ENCODE measurements around the gene ISLR2.
"Not testable (repeated sequence)": the region's sequence is repeated elsewhere in the genome, so short reads cannot be mapped to it uniquely, and the experiment has no call there.

The ISLR2 gene

DNA sequence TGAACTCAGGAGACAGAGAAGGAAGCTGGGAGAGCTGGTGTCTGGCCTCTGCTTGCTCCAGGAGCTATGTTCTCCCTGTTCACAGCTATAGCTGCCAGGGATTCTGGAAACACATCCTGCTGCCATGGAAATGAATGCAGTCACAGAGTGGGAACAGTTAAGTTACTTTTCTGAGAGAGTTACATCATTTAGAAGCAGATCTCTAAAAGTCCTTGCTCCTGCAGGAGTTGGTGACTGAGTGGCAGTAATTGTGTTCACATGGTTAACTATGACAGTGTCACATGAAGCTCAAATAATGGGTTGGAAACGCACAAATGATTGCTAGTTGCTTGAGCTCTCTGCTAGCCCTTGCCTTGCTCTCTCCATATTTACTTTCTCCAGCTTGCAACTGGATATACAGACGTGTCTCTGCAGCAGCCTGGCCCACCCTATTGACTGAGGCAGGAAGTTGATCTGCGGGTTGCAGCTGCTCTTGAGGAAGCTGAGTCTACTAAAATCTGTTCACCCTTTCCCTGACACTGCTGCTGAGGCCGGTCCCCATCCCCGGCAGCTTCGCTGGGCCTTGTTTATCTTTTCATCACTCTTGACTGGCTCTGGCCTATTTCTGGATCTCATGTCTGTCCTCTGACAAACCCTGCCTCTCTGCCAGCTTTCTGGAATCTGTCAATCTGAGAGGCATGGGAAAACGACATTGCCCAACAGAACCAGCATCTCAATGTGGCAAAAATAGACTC, 26.5 kb downstream of the ISLR2 start:
- DNase-seq (ENCODE audit: low spot score) = peak; percentile 62

DNA sequence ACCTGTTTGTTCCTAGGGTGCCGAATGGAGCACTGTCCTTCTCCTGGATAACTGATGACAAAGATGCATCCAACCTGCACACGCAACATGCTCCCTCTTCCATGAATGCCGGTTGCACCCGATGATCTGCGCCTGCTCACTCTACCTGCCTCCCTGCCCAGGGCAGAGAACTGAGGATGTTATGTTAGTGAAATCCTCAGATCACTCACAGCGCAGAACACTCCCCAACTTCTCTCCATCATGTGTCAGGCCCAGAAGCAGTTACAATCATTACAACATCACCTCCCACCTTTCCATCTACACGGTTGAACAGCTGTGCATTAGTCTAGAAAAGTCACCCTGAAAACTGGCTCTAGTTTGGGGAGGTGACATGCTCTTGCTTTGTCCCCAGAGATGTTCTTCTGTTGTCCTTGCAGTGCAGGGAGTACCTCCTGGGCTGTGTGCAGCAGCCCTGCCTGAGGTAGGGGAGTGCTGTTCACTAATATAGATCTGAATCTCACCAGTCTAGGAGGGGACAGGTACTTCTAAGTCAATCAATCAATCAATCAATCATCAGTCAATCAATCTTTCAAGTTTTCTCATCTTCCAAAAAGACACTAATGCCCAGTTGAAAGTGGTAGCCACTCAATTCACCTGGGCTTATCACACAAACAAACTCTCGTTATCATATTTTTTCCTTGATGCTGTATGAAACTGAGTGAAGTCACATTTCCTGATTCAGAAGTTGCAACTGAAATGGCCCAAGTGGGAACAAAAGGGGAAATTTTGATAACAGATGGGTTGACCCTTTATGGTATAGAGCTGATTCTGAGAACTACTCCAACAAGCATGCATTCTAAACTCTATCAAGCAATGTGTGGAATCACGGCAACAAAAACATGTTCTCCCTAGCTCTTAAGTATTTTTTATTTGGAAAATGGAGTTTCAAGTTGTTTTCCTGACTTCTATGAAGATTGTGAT, 27.8 kb downstream of the ISLR2 start:
- no peak for DNase-seq (ENCODE audit: low spot score)

DNA sequence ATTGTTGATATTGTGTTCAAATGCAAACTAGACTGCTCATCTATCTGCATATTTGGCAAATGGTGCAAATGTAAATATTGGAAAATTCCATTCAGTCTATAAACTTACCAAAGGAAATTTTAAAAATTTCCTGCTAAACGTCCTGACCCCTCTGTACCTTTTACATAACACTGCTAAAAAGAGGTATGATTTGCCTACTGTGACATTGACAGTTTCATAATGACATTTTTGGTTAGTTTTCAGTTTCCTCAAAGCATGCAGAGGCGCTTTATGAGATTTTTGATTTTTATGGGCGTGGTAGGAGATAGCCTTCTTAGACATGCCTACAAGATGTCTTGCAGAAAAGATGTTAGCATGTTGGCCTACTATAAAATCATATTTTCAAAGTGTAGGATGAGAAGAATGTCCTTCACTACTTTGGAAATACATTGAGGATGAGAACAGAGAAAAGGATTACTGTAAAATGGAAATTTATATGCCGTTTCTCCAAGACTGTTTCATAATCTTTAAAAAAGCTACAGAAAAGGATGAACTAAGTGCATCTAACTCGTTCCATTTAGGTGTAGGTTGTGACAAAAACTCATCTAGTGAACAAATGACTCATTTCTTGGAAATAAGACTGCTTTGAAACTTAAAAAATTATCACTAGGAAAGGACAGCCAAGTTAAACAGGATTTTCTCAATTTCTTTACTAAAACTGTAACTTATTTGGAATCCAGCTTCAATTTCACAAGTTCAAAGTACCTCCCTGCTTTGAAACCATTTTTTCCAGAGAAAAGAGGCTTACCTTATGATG, 28.7 kb downstream of the ISLR2 start:
- no peak for DNase-seq (ENCODE audit: low spot score)

DNA sequence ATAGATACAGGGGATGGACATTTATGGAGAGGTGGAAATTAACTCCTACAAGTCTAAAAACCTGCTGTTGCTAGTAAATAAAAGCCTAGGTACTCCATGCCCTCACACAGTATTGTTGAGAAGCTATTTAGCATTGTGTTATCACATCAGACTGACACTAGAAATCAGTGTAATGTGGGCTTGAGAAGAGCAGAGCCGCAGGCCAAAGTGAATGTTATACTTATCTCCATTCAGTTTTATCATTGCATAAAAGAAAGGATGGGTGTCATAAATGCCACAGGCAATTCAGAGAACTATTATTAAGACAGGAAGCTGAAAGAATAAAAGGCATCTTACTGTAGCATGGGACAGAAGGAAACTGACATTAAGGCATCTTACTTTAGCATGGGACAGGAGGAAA, 29.4 kb downstream of the ISLR2 start:
- DNase-seq (ENCODE audit: low spot score) = no peak

DNA sequence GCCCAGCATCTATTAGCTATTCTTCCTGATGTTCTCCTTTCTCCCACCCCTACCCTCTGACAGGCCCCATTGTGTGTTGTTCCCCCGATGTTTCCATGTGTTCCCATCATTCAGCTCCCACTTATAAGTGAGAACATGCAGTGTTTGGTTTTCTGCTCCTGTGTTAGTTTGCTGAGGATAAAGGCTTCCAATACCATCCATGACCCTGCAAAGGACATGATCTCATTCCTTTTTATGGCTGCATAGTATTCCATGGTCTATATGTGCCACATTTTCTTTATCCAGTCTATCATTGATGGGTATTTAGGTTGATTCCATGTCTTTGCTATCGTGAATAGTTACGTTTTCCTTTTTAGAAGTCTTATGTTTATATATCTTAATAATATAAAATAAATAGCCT, 30.0 kb downstream of the ISLR2 start:
- DNase-seq (ENCODE audit: low spot score) = not testable (repeated sequence)

DNA sequence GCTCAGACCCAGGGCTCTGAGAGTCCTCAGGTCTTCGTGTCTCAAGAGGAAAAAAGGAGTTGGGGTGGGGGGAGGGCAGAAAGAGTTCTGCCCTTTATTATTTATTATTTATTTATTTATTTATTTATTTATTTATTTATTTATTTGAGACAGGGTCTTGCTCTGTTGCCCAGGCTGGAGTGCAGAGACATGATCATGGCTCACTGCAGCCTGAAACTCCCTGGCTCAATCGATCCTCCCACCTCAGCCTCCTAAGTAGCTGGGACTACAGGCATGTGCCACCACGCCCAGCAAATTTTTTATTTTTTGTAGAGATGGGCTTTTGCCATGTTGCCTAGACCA, 31.8 kb downstream of the ISLR2 start:
- DNase-seq (ENCODE audit: low spot score) = not testable (repeated sequence)

DNA sequence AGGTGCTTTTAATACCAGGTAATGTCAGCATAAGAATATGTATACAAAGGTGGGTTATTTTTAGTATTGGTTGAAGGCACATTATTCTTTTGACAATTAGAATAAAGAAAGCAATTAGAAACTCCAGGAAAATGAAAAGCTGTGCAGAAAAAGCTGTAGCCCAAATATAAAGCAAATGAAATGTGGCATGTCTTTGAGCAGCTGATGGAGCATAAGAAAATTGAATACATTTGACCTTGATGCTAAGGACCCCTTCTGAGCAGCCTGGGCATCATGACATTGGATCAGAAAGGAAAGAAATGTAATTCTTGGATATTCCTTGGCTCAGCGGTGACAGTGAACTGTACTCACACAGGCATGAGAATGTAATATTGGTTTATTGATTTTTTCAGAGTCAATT, 35.1 kb downstream of the ISLR2 start:
- no peak for DNase-seq (ENCODE audit: low spot score)

DNA sequence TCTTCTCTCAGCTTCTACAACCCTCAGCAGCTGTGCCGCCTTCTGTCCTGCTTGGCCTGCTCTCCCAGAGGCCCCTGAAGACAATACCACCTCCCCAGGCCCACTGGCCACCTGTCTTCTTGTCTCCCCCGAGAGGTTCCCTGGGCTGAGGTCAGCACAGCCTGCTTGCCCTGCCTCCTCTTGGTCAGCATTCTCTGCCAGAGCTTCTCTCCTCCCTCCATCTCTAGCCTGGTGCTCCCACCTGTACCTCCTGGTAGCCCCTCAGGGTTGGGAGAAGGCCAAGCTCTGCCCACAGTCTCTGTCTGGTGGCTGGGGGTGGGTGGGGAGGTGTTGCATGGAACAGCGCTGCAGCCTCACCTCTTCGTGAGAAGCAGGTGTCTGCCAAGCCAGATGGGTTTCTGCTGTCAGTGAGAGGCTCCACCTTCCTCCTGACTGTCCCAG, 37.5 kb downstream of the ISLR2 start:
- DNase-seq (ENCODE audit: low spot score) = no peak

DNA sequence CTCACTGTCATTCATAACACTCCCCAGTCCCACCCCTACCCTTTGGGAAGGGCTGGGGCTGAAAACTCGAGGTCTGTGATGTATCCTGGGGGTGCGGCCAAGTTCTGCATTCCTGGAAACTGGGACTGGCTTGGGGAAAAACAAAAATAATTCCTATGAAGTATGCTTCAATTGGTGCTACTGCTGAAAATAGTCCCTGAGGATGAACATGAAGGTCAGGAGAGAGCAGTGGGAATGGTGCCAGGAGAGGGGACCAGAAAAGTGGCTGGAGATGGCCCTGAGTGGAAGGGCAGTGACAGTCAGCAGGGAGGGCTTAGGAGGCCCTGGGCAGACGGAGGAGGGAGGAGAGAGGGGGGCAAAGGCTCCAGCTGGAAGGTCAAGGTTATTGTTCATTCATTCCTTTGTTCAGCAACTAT, 38.3 kb downstream of the ISLR2 start:
- DNase-seq (ENCODE audit: low spot score) = no peak

DNA sequence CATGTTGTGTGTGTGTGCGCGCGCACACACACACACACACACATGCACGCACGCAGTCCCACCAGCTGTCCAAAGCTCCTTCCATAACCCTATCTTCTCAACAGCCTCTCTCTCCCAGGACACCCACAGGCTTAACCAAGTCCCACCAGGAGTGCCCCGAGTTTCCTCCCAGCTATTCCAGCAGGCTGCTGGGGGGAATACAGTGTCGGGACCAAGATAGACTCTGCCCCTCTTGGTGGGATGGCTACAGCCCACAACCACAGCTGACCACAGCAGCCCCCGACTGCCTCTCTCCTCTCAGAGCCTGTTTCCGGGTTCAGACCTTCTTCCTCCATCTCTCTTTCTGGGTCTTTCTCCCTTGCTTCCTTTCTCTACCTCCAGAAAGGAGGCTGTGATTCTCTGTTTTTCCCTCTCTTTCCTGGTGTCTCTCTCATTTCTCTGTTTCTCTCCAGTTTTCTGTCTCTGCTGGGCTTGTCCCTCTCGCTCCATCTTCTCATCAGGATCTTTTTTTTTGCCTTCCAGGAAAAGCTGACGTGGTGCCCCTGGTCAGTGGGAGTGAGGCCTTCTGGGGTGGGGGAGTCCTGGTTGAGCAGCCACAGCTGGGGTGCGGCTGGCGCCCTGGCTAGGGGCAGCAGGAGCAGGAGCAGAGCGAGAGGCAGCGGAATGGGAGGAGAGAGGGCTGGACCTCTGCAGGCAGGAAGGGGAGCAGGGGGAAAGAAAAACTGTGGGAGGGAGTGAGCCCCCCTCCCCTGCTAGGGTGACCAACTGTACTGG, 39.9 kb downstream of the ISLR2 start:
- DNase-seq (ENCODE audit: low spot score) = no peak

DNA sequence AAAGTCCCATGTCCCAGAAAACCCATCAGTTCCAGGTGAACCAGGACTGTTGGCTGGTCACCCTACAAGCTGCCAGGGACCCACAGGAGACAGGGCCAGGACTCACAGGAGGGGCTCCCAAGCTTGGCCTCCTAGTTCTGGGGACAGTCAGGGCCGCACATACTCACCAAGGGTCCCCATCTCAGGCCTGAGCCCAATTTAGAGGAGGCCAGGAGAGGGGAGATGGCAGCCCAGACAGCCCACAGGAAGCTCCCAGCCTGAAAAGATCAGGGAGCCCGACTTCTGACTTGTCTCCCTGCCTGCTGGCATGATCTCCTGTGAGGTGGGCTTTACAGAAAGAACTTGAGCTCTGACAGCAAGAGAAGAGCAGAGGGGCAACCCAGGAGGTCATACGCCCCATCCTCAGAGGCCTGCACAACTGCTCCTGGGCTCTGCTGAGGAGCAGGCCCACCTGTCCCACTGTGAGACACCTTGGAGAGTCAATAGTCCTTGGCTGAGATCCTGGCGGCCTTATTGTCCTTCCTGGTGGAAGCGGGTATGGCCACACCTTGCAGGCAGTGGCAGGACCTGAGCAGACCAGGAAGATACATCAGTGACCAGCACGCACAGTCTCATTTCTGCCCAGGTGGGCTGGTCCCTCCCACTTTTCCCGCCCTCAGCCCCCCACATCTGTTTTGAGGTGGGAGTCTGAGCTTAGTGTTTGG, 40.6 kb downstream of the ISLR2 start:
- no peak for DNase-seq (ENCODE audit: low spot score)

DNA sequence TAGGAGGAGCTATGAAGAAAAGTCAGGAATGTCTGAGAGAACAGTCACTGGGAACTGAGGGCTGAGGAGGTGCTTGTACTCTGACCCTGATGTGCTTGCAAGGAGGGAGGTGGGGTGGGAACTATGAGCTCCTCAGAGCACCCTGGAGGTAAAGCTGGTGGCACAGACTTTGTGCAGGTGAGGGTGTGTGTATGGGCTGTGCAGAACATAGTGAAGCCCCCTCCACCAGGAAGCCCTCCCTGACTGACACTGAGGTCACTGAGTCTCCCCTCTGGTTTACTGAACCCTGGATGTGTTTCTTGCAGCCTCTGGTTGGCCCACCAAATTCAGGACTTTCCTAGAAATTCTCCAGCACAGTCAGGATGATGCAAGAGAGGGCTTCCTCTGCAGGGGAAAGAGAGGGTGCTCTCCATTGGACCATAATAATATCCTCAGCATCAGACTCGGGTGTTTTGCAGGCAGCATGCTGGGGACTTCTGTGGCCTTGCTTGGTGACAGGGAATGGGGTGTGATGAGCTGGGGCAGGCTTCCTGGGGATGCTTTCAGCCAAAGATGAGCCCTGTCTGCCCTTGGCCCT, 41.7 kb downstream of the ISLR2 start:
- DNase-seq (ENCODE audit: low spot score) = no peak

DNA sequence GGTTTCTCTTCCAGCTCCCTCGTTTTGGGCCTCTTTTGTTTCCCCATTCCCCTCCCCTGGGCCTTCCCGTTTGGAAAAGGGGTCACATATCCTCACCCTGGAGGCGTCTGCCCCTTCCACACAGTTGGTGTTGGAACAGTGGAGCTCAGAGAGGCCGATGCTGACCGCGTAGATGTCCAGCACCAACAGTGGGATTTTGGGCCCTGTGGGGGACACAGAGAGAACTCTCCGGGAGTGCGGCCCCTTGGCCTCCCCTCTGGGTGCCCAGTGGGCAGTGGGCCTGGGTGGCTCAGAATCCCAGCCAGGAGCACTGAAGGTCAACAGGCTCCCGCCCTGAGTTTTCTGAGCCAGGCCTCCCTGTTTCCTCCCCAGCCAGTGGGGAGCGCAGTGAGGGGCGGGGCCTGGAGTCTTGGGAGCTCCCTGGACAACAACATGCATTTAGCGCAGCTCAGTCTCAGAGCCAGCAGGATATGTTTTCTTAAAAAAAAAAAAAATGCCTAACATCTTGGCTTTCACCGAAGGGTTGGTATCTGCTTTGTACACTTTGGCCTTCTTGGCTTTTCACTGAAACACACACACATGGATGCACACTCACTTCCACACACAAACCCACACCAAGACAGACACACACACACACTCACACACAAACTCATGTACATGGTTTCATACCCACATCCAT, 42.5 kb downstream of the ISLR2 start:
- no peak for DNase-seq (ENCODE audit: low spot score)

DNA sequence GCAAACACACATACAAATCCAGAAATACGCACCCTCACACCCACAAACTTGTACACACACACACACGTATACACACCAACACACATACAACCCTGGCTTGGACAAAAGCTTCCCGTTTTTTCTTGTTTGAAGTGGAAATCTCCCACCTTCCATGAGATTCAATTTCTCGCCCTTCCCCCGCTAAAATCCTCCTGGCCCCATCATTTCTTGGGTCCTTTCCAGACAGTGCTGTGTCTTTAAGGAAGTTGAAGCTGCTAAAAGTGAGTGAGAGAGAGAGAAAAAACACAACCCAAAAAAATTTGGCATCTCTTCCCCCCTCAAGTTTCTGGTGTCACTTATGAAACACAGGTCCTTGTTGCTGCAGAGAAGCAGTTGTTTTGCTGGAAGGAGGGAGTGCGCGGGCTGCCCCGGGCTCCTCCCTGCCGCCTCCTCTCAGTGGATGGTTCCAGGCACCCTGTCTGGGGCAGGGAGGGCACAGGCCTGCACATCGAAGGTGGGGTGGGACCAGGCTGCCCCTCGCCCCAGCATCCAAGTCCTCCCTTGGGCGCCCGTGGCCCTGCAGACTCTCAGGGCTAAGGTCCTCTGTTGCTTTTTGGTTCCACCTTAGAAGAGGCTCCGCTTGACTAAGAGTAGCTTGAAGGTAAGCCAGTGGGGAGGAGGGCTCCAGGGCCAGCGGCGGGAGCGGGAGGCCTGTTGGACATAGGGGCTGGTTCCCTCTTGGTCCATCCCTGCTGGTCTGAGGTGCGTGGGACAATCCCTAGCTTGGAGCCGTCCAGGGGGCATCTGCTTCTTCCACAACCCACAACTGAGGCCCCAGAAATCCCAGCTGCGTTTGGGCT, 43.2 kb downstream of the ISLR2 start, which contains the start of gene ISLR:
Gene ISLR, plus strand, starts transcription at position 331 of the 839 bp plus-strand sequence. CDS start 1,149 bp downstream, outside the sequence.
- DNase-seq (ENCODE audit: low spot score) = no peak

DNA sequence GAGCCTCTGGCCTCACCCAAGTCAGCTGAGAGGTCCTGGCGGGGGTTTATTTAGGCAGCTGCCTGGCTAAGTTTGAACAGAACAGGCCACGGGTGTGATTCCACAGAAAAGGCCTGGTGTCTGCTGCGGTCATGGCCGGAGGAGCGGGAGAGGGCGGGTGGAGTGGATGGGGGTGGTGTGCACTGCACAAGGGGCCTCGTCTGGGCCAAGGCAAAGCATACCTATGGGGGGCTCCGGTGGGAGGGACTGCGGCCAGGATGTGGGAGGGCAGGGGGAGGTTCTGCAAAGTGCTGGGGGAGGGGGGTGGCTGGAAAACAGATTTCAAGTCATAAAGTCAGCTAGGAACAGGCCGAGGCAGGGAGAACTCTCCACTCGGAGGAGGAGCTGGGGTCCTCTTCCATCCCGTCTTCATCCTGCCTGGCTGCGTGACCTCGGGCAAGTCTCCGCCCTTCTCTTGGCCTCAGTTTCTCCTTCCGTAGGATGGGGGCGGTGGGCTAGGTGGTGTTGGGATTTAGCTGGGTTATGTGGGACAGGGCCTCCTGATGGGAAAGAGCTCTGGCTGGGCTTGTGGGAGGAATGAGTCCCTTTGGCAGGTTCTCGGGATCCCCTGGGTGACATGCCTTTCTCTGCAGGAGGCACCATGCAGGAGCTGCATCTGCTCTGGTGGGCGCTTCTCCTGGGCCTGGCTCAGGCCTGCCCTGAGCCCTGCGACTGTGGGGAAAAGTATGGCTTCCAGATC, 44.0 kb downstream of the ISLR2 start:
- no peak for DNase-seq (ENCODE audit: low spot score)

DNA sequence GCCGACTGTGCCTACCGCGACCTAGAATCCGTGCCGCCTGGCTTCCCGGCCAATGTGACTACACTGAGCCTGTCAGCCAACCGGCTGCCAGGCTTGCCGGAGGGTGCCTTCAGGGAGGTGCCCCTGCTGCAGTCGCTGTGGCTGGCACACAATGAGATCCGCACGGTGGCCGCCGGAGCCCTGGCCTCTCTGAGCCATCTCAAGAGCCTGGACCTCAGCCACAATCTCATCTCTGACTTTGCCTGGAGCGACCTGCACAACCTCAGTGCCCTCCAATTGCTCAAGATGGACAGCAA, 44.5 kb downstream of the ISLR2 start:
- no peak for DNase-seq (ENCODE audit: low spot score)

DNA sequence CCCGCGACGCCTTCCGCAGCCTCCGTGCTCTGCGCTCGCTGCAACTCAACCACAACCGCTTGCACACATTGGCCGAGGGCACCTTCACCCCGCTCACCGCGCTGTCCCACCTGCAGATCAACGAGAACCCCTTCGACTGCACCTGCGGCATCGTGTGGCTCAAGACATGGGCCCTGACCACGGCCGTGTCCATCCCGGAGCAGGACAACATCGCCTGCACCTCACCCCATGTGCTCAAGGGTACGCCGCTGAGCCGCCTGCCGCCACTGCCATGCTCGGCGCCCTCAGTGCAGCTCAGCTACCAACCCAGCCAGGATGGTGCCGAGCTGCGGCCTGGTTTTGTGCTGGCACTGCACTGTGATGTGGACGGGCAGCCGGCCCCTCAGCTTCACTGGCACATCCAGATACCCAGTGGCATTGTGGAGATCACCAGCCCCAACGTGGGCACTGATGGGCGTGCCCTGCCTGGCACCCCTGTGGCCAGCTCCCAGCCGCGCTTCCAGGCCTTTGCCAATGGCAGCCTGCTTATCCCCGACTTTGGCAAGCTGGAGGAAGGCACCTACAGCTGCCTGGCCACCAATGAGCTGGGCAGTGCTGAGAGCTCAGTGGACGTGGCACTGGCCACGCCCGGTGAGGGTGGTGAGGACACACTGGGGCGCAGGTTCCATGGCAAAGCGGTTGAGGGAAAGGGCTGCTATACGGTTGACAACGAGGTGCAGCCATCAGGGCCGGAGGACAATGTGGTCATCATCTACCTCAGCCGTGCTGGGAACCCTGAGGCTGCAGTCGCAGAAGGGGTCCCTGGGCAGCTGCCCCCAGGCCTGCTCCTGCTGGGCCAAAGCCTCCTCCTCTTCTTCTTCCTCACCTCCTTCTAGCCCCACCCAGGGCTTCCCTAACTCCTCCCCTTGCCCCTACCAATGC, 45.1 kb downstream of the ISLR2 start:
- DNase-seq (ENCODE audit: low spot score) = no peak

All from Ammon's horn (tissue), 1 donor.